Esophagus (tissue), 2 donors: ENCODE measurements around the gene SMIM7. TPM values are rescaled to one million over a fixed set of nuclear protein-coding genes. Genes with fewer than 3 reads are reported as not detected.
"Not testable (repeated sequence)": the region's sequence is repeated elsewhere in the genome, so short reads cannot be mapped to it uniquely, and the experiment has no call there.

Source experiments
- H3K27ac ChIP-seq, 2 donors: one replicate each; pipeline ENCODE4 v1.5.1; 2013; ENCODE audit warnings: low read depth in 2 of 2, mild to moderate bottlenecking in 2 of 2, inconsistent platforms in 1 of 2, low read length in 1 of 2, moderate library complexity in 1 of 2
- H3K27me3 ChIP-seq, 2 donors: one replicate each; pipeline ENCODE4 v1.6.1; 2013; ENCODE audit warnings: low read length in 2 of 2, control low read depth in 1 of 2, mild to moderate bottlenecking in 1 of 2; ENCODE audit not compliant: insufficient read depth in 2 of 2, control insufficient read depth in 1 of 2
- H3K36me3 ChIP-seq, 2 donors: one replicate each; pipeline ENCODE4 v1.6.1; 2013; ENCODE audit warnings: low read length in 1 of 2; ENCODE audit not compliant: control insufficient read depth in 2 of 2, insufficient read depth in 2 of 2
- H3K4me1 ChIP-seq, 2 donors: one replicate each; pipeline ENCODE4 v1.6.1; 2013; ENCODE audit warnings: low read length in 1 of 2; ENCODE audit not compliant: control insufficient read depth in 2 of 2, insufficient read depth in 2 of 2
- H3K4me3 ChIP-seq, 2 donors: one replicate each; pipeline ENCODE4 v1.5.1; 2013; ENCODE audit warnings: low read length in 2 of 2, mild to moderate bottlenecking in 2 of 2, low read depth in 1 of 2, moderate library complexity in 1 of 2
- H3K9me3 ChIP-seq, 2 donors: one replicate each; pipeline ENCODE4 v1.6.1; 2013; ENCODE audit warnings: mild to moderate bottlenecking in 2 of 2, low read depth in 1 of 2, low read length in 1 of 2, moderate library complexity in 1 of 2; ENCODE audit not compliant: control insufficient read depth in 2 of 2, insufficient read depth in 1 of 2
- WGBS, 2 donors: extraction: QIAGEN DNeasy Blood & Tissue Kit; methylation state at CpG; one replicate each; pipeline ENCODE4 v1.1.7; 2013; 5-methylcytosine and 5-hydroxymethylcytosine counted together
- polyA plus RNA-seq, 2 donors: library from polyadenylated mRNA; stranded (reverse); fragments of 200-250 nt; gene quantifications; one replicate each; pipeline ENCODE4 v1.2.3, GENCODE V29; 2013
- donor health status: healthy with polysubstance abuse.
- donor health status: Bipolar disorder and iron deficiency.

SMIM7 gene
- polyA plus RNA-seq, 2 donors: 41.3 to 52.0 TPM

GRCh38 chr19:16659464-16659831 lies 496 bp downstream of the SMIM7 start:
- peak overlapping the region; percentile 80 to 87 for H3K27ac ChIP-seq
- no peaks in the 10 kb centered on the region for H3K27me3 ChIP-seq
- WGBS, 2 donors: 1 to 3% methylated on average over 14 of the region's 14 CpGs
- peak overlapping the region; percentile 82 to 94 for H3K4me3 ChIP-seq
- no peaks in the 10 kb centered on the region for H3K9me3 ChIP-seq
- H3K4me1 ChIP-seq: peaks cover 10 to 16% of the 10 kb centered on the region in 2 donors
- H3K36me3 ChIP-seq: peaks cover 4 to 15% of the 10 kb centered on the region in 2 donors

- no peak overlapping the region for H3K27ac ChIP-seq
- 81 to 88% methylated on average over 5 of the region's 5 CpGs for WGBS, 2 donors
- no peaks in the 10 kb centered on the region for H3K27me3 ChIP-seq
- H3K9me3 ChIP-seq: no peaks in the 10 kb centered on the region
- peaks cover 10 to 16% of the 10 kb centered on the region in 2 donors for H3K4me1 ChIP-seq
- H3K36me3 ChIP-seq: peaks cover 12 to 22% of the 10 kb centered on the region in 2 donors
- H3K4me3 ChIP-seq: no peak overlapping the region
Observed at GRCh38 chr19:16657384-16657783, 2.6 kb downstream of the SMIM7 start.

GRCh38 chr19:16655727-16656126 lies 4.2 kb downstream of the SMIM7 start:
- peaks cover 6 to 14% of the 10 kb centered on the region in 2 donors for H3K4me1 ChIP-seq
- H3K9me3 ChIP-seq: no peaks in the 10 kb centered on the region
- peak overlapping the region in 1 of 2 donors; percentile 40 for H3K27ac ChIP-seq
- no peaks in the 10 kb centered on the region for H3K27me3 ChIP-seq
- peaks cover 16 to 34% of the 10 kb centered on the region in 2 donors for H3K36me3 ChIP-seq
- 67 to 85% methylated on average over 11 of the region's 11 CpGs for WGBS, 2 donors
- no peak overlapping the region for H3K4me3 ChIP-seq

GRCh38 chr19:16654627-16655026 lies 5.3 kb downstream of the SMIM7 start:
- Histone ChIP-seq H3K4me1 (peaks cover 6 to 14% of the 10 kb centered on the region in 2 donors), H3K9me3 (no peaks in the 10 kb centered on the region), H3K4me3 (no peak overlapping the region), H3K36me3 (peaks cover 16 to 35% of the 10 kb centered on the region in 2 donors), H3K27ac (peak overlapping the region; percentile 36 to 44), H3K27me3 (no peaks in the 10 kb centered on the region)
- WGBS, 2 donors: 87 to 95% methylated on average over 3 of the region's 3 CpGs

- H3K9me3 ChIP-seq: no peaks in the 10 kb centered on the region
- WGBS, 2 donors: 94 to 98% methylated on average over 3 of the region's 3 CpGs
- H3K27me3 ChIP-seq: no peaks in the 10 kb centered on the region
- no peak overlapping the region for H3K4me3 ChIP-seq
- H3K36me3 ChIP-seq: peaks cover 16 to 35% of the 10 kb centered on the region in 2 donors
- H3K4me1 ChIP-seq: peaks cover 3 to 10% of the 10 kb centered on the region in 2 donors
- H3K27ac ChIP-seq: peak overlapping the region; percentile 27 to 36
Observed at GRCh38 chr19:16654140-16654539, 5.8 kb downstream of the SMIM7 start.

- Histone ChIP-seq H3K4me3 (no peak overlapping the region), H3K36me3 (peaks cover 16 to 32% of the 10 kb centered on the region in 2 donors), H3K9me3 (no peaks in the 10 kb centered on the region), H3K27ac (peak overlapping the region in 1 of 2 donors; percentile 3), H3K4me1 (peaks cover 3% of the 10 kb centered on the region in 2 donors), H3K27me3 (no peaks in the 10 kb centered on the region)
- WGBS, 2 donors: 69 to 73% methylated on average over 7 of the region's 7 CpGs
Observed at GRCh38 chr19:16652854-16653253, 7.1 kb downstream of the SMIM7 start.

GRCh38 chr19:16651421-16652188 lies 8.3 kb downstream of the SMIM7 start:
- not testable (repeated sequence) for H3K4me3 ChIP-seq
- whole genome bisulfite sequencing, 2 donors: 90 to 94% methylated on average over 8 of the region's 8 CpGs
- peaks cover 14 to 29% of the 10 kb centered on the region in 2 donors for H3K36me3 ChIP-seq

GRCh38 chr19:16650821-16651220 lies 9.1 kb downstream of the SMIM7 start:
- H3K9me3 ChIP-seq: no peaks in the 10 kb centered on the region
- H3K36me3 ChIP-seq: peaks cover 17 to 28% of the 10 kb centered on the region in 2 donors
- 73 to 80% methylated on average over 2 of the region's 2 CpGs for WGBS, 2 donors

More at GRCh38 chr19:16651421-16652188, 8.3 kb downstream of the SMIM7 start:
- not testable (repeated sequence) for H3K27me3 ChIP-seq, H3K4me1 ChIP-seq, H3K9me3 ChIP-seq, H3K27ac ChIP-seq

GRCh38 chr19:16649734-16650133 lies 10.2 kb downstream of the SMIM7 start:
- no peaks in the 10 kb centered on the region for H3K9me3 ChIP-seq
- H3K27me3 ChIP-seq: no peaks in the 10 kb centered on the region
- WGBS, 2 donors: 61 to 62% methylated on average over 9 of the region's 9 CpGs
- no peaks in the 10 kb centered on the region for H3K4me1 ChIP-seq
- H3K4me3 ChIP-seq: no peak overlapping the region
- H3K27ac ChIP-seq: no peak overlapping the region
- H3K36me3 ChIP-seq: peaks cover 17 to 30% of the 10 kb centered on the region in 2 donors

More at GRCh38 chr19:16650821-16651220, 9.1 kb downstream of the SMIM7 start:
- Histone ChIP-seq H3K27me3 (no peaks in the 10 kb centered on the region), H3K4me1 (no peaks in the 10 kb centered on the region), H3K4me3 (no peak overlapping the region), H3K27ac (no peak overlapping the region)

GRCh38 chr19:16645140-16645539 lies 14.8 kb downstream of the SMIM7 start:
- no peak overlapping the region for H3K27ac ChIP-seq
- H3K4me3 ChIP-seq: no peak overlapping the region
- no peaks in the 10 kb centered on the region for H3K4me1 ChIP-seq
- H3K9me3 ChIP-seq: no peaks in the 10 kb centered on the region
- WGBS, 2 donors: 90 to 94% methylated on average over 9 of the region's 9 CpGs
- peaks cover 5 to 28% of the 10 kb centered on the region in 2 donors for H3K36me3 ChIP-seq
- H3K27me3 ChIP-seq: no peaks in the 10 kb centered on the region
